GM04503 (cell line): ENCODE data around the gene GJB5.
"Not testable (repeated sequence)": the region's sequence is repeated elsewhere in the genome, so short reads cannot be mapped to it uniquely, and the experiment has no call there.

ENCODE experiments used
- DNase-seq: peaks from one replicate; pipeline ENCODE4 v3.0.0-alpha.2; 2012; ENCODE audit warnings: low read depth

Gene GJB5

DNA sequence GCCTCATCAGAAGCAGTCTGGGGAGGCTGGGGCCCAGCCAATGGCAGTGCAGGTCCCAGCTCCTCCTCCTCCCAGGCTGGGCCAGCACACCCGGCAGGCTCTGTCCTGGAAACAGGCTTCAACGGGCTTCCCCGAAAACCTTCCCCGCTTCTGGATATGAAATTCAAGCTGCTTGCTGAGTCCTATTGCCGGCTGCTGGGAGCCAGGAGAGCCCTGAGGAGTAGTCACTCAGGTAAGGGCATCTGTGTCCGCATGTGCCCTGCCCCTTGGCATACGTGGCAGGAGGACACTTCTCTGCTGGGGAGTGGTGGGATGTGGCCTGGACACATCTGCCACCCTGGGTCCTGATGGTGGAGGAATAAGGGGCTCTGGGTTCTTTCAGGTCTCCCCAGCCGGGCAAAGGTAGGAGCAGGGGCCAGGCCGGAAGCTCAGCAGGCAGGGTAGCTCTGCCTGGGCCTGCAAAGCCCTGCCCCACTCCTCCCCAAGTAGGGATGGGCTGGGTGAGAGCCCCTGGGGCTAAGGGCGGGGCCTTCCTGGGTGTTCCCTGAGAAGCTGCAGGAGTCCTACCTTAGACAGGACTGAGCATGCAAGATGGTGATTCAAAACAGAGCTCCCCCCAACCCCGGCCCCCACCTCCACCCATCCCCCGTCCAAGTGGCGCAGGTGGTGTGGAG lies at the start of gene GJB5:
Gene GJB5, plus strand, starts transcription at position 84 of the 674 bp plus-strand sequence. CDS start 2,284 bp downstream, outside the sequence.
- DNase-seq, result no peak

DNA sequence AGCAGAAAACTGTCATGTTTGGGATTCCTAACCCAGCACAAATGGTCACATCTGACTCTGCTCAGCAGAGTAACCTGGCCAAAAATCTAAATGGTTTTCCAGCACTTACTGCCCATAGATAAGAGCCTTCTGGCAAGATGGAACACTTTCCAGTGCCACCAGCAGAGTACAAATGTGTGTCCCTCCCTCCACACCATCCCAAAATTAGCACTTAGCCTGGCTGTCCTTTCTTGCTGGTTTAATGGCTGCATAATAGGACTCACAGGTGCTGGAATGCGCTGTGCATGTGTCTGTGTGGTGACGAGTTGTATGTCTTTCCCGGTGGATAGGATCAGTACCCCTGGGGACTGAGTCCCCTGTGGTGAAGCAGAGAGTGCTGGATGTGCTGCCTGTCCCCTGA lies 49.8 kb upstream of the GJB5 start:
- DNase-seq, result no peak

DNA sequence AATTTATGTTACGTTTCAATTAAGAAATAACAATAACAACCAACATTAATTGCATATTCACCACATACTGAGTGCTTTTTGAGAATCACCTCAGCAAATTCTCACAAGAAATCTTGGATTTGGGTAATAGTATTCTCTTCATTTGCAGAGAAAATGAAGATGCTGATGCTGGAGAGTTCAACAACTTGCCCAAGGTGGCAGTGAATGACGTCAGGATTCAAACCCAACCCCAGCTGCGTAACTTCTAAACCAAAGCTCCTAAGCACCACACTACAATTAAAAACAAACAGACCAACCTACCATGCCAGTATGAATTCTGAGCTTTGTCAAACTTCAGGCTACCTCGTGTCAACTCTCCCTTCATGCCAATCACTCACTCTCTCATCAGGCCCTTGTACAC lies 46.7 kb upstream of the GJB5 start:
- no peak for DNase-seq

DNA sequence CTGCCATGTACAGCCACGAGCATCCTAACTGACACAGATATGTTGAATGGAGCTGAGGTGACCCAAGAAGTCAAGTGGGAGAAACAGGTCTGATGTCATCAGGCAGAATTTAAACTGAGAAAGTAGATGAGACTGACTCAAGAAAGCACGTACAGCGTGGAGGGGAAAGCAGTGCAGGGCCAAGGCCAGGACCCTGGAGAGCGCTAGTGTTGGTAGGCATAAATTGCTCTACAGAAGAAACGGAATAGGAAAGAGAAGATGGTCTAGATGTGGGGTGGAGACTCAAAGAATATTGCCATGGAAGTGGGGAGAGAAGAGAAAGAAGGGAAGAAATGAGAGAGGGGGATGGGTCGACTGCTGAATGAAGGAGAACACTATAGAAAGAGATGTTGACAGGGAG lies 45.3 kb upstream of the GJB5 start:
- DNase-seq, result no peak

DNA sequence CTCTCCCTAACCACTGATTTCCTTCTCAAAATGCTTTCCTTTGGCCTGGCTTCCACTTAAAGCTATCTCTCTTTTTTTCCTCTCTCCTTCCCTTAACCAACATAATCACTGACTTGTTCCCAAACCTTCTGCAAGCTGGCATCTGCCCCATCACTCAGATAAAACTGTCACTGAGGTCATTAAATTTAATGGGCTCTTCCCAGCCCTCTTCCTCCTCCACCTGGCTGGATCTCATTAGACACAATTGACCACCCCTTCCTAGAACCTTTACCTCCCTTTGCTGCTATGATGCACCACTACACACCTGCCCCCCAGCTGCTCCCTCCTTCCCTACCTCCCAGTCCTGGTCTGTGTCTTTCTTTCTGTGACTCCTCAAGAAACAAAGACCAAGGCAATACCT lies 44.0 kb upstream of the GJB5 start:
- no peak for DNase-seq

DNA sequence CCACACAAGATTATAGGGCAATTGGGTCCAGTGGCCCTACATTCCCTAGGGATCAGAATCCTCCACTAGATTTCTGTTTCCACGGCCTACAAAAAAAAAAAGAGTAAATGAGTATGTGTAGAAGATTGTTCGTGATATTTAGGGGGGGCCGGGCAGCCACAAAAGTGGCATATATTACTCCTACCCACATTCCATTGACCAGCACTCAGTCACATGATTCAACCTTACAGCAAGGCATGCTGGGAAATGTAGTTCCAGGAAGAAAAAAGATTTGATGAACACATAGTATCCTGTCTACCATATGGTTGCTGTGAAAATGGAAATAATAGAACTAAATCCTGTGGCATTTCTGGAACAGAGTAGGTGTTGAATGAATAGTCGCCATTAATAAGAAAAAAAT lies 43.4 kb upstream of the GJB5 start:
- no peak for DNase-seq

DNA sequence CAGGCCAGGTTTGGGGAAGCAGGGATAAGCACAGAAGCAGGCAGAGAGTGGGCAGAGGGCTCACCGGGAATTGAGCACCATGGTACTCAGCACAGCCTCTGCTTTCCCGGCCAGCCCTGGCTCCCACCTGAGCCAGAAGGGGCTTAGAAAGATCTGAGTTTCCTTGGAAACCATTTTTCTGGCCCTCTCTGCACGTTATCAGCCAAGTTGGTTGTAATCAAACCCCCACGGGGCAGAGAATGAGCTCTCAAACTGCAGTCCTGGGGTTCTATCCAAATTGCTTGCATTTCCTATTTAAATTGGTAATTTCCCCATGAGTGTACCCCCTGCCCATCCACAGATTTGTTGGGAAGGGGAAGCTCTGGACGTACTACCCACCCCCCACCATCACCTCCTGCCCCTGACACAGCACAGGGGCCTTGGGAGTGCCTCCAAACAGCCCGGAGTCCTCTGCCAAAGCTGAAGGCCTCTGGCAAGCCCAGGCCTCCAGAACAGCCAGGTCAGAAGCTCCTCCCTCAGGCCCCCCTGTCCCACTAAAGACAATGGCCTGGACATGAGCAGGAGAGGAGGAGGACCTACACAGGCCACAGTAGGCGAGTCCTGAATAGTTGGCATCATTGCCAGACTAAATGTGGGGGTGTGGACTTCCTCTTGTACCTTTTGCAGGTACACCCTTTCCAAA lies 42.7 kb upstream of the GJB5 start:
- no peak for DNase-seq

DNA sequence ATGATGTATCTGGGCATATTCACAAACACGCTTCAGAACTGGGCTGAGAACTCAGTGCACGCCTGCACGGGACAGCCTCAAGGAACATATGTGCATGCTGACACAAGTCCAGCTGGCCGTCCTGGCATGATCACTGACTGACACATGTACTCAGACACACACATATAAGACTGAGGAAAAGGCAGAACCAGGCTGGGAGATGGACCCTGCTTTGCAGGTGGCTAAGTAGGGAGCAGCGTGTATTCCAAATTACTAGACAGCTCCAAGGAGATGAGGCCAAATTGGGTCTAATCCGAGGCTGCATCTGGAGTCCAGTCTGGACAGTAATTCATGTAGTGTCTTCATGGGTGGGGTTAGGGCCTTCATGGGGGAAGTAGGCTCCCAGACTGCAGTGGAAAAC lies 41.4 kb upstream of the GJB5 start:
- no peak for DNase-seq

DNA sequence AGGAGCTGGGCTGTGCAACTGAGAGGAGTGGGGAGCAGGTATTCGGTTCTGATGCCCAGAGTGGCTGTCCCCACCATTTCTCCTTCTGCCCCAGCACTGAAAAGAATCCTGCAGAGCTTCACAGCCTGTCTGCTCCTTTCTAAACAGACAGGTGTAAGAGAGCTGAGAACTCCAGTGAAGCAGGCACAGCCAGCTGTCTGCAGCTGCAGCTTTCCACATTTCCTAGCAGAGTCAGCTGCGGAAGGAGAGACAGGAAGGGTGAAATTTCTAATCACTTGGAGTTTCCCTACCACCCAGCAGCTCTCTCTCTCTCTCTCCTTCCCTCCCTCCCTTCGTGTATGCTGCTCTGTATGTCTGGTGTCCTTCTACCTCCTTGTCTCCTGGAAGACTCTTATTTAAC lies 40.5 kb upstream of the GJB5 start:
- DNase-seq, result no peak

DNA sequence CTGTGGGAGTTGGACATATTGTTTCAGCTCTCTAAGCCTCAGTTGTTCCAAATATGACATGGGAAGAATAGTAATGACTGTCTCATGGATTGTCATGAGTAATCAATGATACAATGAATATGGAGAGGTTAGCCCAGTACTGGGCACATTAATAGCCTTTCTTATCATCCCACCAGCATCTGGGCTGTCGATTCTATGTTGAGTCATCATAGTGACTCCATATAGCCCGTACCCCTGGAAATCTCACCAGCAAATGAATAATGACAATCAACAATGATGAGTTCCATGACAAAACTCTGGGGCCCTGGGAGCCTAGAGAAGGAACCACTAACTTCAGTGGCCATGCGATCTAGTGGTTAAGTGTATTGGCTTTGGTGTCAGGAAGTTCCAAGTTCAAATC lies 39.7 kb upstream of the GJB5 start:
- DNase-seq, result no peak

DNA sequence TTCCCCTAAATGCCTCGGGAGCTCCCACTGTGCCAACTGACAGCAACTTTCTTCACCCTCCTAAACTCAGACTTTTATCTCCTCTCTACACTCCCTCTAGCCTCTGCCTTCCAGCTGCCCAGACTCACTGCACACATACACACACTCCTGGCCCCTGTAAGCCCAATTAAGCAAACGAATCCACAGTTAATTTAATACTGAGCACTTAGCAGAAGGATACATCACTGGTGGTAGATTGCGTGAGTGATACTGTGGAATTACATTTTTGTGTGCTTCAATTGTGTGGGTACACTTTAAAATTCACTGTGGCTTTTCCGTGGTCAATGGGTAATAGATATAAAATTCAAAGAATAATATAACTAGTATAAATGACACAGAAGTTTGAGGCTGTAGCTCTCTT lies 33.6 kb upstream of the GJB5 start:
- DNase-seq, result no peak

DNA sequence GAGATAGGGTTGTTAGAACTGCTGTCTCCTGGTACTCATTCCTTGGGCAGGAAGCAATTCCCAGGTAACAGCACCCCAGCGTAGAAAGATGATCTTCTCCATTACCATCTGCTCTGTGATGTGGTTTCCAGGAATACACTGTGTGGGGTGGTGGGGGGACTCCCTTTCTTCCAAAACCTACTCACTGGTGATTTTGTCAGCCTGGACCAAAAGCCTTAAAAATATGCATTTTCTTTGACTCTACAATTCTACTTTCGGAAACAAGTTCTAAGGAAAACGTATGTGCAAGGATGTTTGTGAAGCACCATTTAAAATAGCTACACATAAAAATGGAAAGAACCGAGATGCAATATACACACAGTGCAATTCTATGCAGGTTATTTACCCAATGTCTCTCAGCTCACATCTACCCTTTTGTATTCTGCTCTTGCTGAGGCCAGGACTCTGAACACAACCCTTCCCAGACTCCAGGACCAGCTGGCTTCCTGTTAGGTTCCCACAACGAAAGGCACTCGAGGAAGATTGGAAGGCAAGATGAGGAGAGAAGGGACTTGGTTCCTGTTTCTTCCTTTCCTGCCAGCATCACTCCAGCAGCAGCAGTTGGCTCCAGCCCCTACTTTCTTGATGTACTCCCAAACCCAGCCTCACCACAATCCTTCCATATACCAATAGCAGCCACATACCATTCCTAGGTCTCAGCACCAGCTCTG lies 33.0 kb upstream of the GJB5 start:
- no peak for DNase-seq

DNA sequence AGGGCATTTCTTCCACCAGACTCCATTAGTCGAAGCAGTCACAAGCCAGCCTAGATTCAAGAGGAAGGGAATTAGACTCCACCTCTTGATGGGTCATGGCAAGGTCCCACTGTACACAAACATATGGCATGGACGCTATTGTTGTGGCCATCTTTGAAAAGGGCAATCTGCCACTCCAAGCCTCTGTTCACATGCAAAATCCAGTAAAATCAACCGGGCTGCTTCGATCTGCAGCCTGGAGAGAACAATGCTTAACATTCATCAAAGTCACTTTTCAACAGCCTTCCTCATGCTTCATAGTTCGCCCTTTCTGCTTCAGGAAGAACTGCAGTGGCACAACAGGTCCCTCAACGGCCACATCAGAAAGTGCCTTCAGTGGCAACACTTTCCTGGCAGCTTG lies 28.0 kb upstream of the GJB5 start:
- no peak for DNase-seq

DNA sequence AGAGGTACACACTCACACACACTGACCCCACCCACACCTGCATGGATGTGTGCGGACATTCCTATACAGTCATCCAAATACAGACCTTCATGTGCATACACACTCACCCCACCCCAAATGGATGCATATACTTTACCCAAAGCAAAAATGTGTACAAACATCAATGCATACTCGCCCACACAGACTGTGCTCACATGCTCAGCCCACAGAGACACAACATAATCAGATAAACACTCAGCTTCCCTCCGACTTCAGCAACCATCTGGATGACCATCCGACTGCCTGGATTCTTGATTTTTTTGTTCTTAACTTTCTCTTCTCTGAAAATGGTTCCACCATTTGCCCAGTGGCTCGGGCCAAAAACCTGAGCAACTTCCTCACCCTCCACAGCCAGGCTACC lies 24.4 kb upstream of the GJB5 start:
- DNase-seq, result no peak

DNA sequence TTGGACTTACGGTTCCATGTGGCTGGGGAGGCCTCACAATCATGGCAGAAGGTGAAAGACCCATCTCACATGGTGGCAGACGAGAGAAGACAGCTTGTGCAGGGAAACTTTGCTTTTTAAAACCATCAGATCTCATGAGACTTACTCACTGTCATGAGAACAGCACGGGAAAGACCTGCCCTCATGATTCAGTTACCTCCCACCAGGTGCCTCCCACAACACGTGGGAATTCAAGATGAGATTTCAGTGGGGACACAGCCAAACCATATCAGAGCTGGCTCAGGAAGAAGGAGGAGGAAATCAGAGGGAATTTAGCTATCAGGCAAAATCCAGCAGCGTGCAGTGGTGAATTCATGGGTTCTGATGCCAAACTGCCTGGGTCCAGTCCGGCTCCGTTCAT lies 22.0 kb upstream of the GJB5 start:
- DNase-seq, result not testable (repeated sequence)

DNA sequence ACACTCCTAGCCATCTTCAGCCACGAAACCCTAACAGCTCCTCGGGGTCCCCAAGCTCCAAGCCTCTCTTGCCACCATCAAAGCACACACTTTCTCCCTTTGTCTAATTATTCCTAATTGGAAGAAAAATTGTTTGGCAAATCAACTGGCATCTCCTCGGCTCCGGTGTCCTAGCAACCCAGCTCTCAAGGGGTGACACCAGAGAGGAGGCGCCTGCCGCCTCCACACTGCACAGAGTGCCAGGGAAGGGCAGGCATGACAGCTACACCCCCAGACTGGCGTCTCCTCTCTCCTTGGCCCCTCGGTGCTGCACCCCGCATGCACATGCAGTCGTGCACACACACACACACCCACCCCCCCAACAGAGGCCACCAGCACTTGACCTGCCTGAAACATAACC lies 18.2 kb upstream of the GJB5 start:
- no peak for DNase-seq

DNA sequence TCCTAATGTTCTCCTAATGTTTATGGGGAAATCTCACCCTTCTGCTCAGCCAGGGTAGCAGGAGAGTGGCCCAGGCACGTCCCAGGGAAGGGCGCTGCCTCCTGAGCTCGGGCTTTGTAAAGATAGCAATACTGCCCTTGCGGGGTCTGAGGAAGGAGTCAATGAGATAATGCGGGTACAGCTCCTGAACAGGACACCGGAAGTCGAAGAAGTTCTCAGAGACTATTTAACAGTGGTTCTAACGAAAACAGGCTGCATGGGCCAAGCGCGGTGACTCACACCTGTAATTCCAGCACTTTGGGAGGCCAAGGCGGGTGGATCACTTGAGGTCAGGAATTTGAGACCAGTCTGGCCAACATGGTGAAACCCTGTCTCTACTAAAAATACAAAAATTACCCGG lies 17.6 kb upstream of the GJB5 start:
- DNase-seq, result not testable (repeated sequence)

DNA sequence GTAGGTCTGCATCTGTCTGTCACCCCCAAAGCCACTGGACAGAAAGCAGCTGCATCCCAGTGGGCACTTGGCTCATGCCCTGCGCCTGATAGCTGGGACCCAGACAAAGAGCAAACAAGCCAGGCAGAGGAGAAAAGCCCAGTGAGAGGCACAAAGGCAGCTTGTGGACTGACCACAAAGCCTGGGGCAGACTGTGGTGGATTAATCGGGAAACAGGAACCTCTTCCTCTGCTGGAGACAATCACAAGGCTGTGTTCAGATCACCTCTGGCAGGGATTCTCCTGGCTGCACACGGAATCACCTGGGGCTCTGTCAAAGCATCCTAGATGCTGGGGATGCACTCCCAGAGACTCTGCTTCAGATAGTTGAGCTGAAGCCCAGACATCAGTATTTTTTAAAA lies 15.2 kb upstream of the GJB5 start:
- DNase-seq, result no peak

DNA sequence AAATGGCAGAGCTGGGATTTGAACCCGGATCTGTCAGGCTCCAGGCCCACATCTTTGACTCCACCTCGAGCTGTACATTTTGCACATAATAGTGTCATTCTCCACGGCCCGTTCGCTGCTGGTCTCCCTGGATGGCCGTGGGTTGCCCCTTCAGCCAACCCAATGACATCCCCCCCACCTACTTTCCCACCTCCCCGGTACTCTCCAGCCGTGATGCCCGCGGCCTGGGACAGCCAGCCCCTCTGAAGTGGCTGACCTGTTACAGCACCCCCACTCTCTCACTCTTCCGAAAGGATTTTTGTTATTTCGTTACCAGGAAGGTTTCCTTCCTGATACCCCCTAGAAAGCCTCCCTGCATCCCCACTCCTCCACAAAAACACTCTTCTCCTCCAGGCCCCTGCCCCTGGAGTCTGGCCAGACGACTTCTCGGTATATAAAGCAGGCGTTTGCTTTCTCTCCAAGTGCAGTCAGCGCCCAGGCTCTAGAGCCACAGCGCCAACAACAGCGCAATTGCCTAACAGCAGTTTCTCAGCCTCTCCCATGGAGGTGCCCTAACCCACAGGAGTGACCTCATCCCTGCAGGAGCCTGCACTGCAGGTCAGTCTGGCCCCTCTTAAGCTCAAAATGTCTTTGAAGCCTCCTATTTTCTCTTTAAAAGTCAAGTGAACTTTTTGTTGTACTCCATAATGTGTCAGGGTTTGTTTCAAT lies 14.5 kb upstream of the GJB5 start:
- no peak for DNase-seq

DNA sequence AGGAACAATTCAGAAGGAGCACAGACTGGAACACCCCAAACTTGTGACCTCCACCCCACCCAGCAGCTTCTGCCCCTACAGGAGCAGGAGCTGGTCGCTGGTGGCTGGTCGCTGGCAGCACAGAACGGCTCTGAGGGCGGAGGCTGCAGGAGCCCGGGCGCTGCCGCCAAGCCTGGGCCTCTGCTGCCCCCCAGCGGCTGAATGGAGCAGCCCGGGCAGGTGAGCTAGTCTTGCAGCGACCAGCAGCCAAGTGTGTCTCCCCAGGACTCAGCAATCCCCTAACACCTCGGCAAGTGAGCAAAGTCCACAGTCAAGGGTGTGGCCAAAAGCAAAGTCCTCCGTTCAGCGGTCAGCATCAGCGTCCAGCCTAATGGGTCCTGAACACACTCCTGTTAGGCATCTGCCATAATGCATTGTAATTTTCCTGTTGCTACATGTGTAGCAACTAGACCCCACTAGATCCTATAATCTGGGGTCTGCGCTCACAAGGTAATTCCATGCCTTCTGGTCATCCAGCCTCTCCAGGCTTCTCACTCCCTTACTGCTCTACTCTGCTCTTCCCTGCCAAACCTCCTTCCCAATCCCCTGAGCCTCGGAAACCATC lies 12.1 kb upstream of the GJB5 start:
- no peak for DNase-seq

DNA sequence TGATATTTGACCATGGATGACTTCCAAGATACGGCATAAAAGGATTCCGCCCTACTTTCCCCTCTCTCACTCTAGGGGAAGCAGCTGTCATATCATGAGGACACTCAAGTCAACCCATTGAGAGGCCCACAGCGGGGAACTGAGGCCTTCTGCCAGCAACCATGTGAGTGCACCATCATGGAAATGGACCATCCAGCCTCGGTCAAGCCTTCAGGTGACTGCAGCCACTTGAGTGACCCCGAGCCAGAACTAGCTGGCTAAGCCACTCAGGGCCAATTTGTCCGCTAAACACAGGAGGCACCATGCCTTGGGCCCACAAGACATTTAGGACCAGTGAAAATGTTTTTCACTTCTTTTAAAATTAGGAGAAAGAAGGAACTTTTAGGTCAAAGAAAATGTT lies 11.1 kb upstream of the GJB5 start:
- DNase-seq, result no peak

DNA sequence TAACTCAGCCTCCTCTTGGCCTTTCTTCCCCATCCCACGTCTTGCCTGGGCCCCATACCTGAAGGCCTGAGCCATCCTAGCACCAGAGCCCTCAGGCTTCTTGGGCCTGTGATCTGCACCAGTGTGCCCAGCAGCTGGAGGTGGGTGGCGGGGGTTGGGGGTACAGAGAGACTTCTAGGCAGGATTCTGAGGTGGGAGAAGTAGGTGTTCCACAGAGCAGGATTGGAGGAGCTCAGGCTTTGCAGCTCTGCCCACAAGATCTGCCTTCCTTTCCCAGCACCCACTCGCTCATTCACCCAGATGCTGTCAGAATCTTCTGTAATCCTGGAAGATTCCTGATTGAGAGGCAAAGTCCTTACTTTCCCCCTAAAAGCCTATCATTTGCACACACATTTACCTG lies 10.0 kb upstream of the GJB5 start:
- no peak for DNase-seq
